NCI-H82 treated with DMSO at 0.1 percent for 48 hours (cell line): ENCODE results near the gene ABCC2.
"Not testable (repeated sequence)": the region's sequence is repeated elsewhere in the genome, so short reads cannot be mapped to it uniquely, and the experiment has no call there.

ENCODE experiments used
- DNase-seq: peaks from one replicate; lab custom pipeline; 2025; ENCODE audit not compliant: unreplicated experiment; lab: John Stamatoyannopoulos, UW

Gene ABCC2

DNA sequence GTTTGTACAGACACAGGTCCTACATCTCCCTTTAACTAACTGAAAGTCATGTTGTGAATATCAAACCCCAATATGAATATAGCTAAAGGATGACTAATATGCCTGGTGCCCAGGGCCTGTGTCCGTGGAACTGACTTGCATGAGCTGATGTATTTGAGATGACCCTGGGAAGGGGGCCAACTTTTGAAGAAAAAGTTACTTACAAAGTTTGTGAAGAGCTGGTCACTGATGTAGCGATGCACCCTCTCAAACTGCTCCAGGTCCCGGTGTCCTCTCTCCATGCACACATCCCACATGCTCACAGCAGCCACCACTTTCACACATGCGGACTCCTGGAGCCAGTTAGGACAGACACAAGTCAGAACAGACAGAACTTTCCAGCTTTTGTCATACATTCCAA is 106.2 kb downstream of the ABCC2 start:
- DNase-seq: no peak

DNA sequence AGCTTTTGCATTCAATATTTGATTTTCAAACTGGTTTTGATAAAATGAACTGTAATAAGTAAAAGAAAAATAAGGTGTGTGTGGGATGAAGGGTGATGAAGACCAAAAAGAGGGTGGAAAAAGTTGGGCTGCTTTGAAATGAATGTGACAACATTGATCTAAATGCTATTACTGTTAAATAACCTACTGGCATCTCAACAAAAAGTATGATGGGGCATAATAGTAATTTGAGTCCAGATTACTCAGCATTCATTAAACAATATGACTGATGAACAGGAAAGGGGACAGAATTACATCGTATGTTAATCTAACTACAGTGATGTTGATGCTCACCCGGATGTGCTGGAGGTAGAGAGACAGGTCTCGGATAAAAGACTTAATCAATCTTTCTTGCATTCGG is 112.2 kb downstream of the ABCC2 start:
- DNase-seq: no peak

DNA sequence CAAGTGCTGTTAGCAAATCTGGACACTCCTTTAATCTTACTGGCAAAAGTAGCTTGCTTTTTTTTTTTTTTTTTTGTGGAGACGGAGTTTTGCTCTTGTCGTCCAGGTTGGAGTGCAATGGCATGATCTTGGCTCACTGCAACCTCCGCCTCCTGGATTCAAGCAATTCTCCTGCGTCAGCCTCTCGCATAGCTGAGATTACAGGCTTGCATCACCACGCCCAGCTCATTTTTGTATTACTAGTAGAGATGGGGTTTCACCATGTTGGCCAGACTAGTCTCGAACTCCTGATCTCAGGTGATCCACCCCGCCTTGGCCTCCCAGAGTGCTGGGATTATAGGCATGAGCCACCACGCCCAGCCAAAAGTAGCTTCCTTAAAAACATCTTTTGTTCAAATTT is 112.6 kb downstream of the ABCC2 start:
- DNase-seq: not testable (repeated sequence)

DNA sequence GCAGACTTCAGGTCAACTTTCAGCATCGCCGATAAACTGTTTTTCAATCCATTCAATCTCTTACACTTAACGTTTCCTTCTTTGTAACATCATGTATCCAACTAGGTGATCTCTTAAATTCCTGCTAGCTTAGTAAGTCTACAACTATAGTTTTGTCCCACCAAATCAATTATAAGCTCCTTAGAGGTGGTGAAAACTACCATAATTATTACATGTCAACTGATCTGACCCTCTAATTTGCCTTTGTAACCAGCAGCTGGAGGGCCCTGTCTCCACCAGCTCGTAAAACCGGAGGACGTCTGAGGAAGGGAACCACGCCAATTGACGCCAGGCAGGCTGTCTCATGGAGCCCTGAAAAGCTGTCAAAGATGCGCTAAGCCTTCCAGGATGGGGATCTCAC is 113.4 kb downstream of the ABCC2 start:
- DNase-seq: no peak
